Astrocyte (in vitro differentiated cells and primary cell): ENCODE results near the gene ASCL1. TPM values are rescaled to one million over a fixed set of nuclear protein-coding genes. Genes with fewer than 3 reads are reported as not detected.

Experiments used
- DNase-seq: peaks from one replicate; pipeline ENCODE4 v3.0.0-alpha.2; 2010; ENCODE audit warnings: low read depth
- FAIRE-seq: peaks from 2 replicates; lab custom pipeline; 2011; peaks lifted over from hg19 to GRCh38; lab: Jason Lieb, UNC
- H2AFZ ChIP-seq: 2 replicates; pipeline ENCODE4 v1.6.0; 2012; ENCODE audit warnings: low read depth, low read length, inconsistent platforms
- H3K27ac ChIP-seq: 2 replicates; pipeline ENCODE4 v1.5.1; 2011; ENCODE audit warnings: low read depth, low read length, inconsistent platforms
- H3K27me3 ChIP-seq: 2 replicates; pipeline ENCODE4 v1.6.0; 2011; ENCODE audit warnings: low read length, inconsistent platforms; ENCODE audit not compliant: insufficient read depth
- H3K36me3 ChIP-seq: 2 replicates; pipeline ENCODE4 v1.5.1; 2011; ENCODE audit warnings: low read length, inconsistent platforms; ENCODE audit not compliant: insufficient read depth
- H3K4me1 ChIP-seq: 2 replicates; pipeline ENCODE4 v1.5.1; 2011; ENCODE audit warnings: low read length, inconsistent platforms; ENCODE audit not compliant: insufficient read depth
- H3K4me2 ChIP-seq: 2 replicates; pipeline ENCODE4 v1.6.0; 2012; ENCODE audit warnings: low read length, inconsistent platforms
- H3K4me3 ChIP-seq: 2 replicates; pipeline ENCODE4 v1.5.1; 2011; ENCODE audit warnings: low read depth, mild to moderate bottlenecking, low read length, inconsistent platforms; ENCODE audit not compliant: insufficient read depth
- H3K79me2 ChIP-seq: 2 replicates; pipeline ENCODE4 v1.6.0; 2012; ENCODE audit warnings: mild to moderate bottlenecking, low read length, inconsistent platforms; ENCODE audit not compliant: insufficient read depth
- H3K9ac ChIP-seq: 2 replicates; pipeline ENCODE4 v1.6.0; 2012; ENCODE audit warnings: mild to moderate bottlenecking, low read length, inconsistent platforms
- H3K9me3 ChIP-seq: 2 replicates; pipeline ENCODE4 v1.5.1; 2012; ENCODE audit warnings: low read depth, mild to moderate bottlenecking, low read length, inconsistent platforms; ENCODE audit not compliant: insufficient read depth
- H4K20me1 ChIP-seq: 2 replicates; pipeline ENCODE4 v1.6.0; 2012; ENCODE audit warnings: low read length, inconsistent platforms; ENCODE audit not compliant: insufficient read depth
- H3K27ac Mint-ChIP-seq: one replicate; pipeline ENCODE4 v1.8.0; 2021; ENCODE audit warnings: mild to moderate bottlenecking, mixed read lengths; ENCODE audit not compliant: unreplicated experiment
- H3K27me3 Mint-ChIP-seq: one replicate; pipeline ENCODE4 v1.8.0; 2021; ENCODE audit warnings: low read depth, mixed read lengths; ENCODE audit not compliant: unreplicated experiment
- H3K36me3 Mint-ChIP-seq: one replicate; pipeline ENCODE4 v1.8.0; 2021; ENCODE audit warnings: low read depth, mixed read lengths; ENCODE audit not compliant: unreplicated experiment
- H3K4me1 Mint-ChIP-seq: one replicate; pipeline ENCODE4 v1.8.0; 2021; ENCODE audit warnings: low read depth, mixed read lengths; ENCODE audit not compliant: unreplicated experiment
- H3K4me3 Mint-ChIP-seq: one replicate; pipeline ENCODE4 v1.8.0; 2021; ENCODE audit warnings: mild to moderate bottlenecking, moderate library complexity, mixed read lengths; ENCODE audit not compliant: unreplicated experiment
- H3K9me3 Mint-ChIP-seq: one replicate; pipeline ENCODE4 v1.8.0; 2021; ENCODE audit warnings: mild to moderate bottlenecking, mixed read lengths; ENCODE audit not compliant: unreplicated experiment
- EZH2 ChIP-seq: IDR thresholded peaks from 2 replicates; pipeline ENCODE4 v1.6.1; 2012; ENCODE audit warnings: mild to moderate bottlenecking, low read length, inconsistent platforms; ENCODE audit not compliant: insufficient read depth
- total RNA-seq: library from RNA; stranded (reverse); gene quantifications from 2 replicates; pipeline ENCODE4 v1.2.1, GENCODE V29; 2021
- TF ChIP-seq, protein P1 (sequence below): IDR thresholded peaks from 2 replicates; pipeline ENCODE4 v1.5.1; 2011; ENCODE audit warnings: low read depth, mild to moderate bottlenecking, inconsistent platforms, low read length, moderate library complexity; ENCODE audit not compliant: insufficient read depth

ASCL1 gene
- total RNA-seq, 1 donor from 2014 or later: not detected

GRCh38 chr12:102958073-102958829 is 777 bp downstream of the ASCL1 start:
- Histone ChIP-seq H3K27me3 (peaks cover 79% of the 10 kb centered on the region), H3K36me3 (no peaks in the 10 kb centered on the region), H3K4me1 (no peaks in the 10 kb centered on the region), H3K9ac (no peak overlapping the region), H3K9me3 (no peaks in the 10 kb centered on the region), H3K4me3 (peak overlapping the region; percentile 49), H3K4me2 (peak overlapping the region; percentile 84), H4K20me1 (no peaks in the 10 kb centered on the region), H3K27ac (no peak overlapping the region), H3K79me2 (no peaks in the 10 kb centered on the region), H2AFZ (peak overlapping the region; percentile 71)
- no peak overlapping the region for H3K27ac Mint-ChIP-seq
- H3K4me3 Mint-ChIP-seq: peak overlapping the region; percentile 84
- H3K4me1 Mint-ChIP-seq: peaks cover 6% of the 10 kb centered on the region
- peaks cover 6% of the 10 kb centered on the region for H3K9me3 Mint-ChIP-seq
- TF ChIP-seq, protein P1, sequence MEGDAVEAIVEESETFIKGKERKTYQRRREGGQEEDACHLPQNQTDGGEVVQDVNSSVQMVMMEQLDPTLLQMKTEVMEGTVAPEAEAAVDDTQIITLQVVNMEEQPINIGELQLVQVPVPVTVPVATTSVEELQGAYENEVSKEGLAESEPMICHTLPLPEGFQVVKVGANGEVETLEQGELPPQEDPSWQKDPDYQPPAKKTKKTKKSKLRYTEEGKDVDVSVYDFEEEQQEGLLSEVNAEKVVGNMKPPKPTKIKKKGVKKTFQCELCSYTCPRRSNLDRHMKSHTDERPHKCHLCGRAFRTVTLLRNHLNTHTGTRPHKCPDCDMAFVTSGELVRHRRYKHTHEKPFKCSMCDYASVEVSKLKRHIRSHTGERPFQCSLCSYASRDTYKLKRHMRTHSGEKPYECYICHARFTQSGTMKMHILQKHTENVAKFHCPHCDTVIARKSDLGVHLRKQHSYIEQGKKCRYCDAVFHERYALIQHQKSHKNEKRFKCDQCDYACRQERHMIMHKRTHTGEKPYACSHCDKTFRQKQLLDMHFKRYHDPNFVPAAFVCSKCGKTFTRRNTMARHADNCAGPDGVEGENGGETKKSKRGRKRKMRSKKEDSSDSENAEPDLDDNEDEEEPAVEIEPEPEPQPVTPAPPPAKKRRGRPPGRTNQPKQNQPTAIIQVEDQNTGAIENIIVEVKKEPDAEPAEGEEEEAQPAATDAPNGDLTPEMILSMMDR: no peak
- TF ChIP-seq EZH2: no peak
- DNase-seq (peak; percentile 18), FAIRE-seq (no peak)
- peaks cover 83% of the 10 kb centered on the region for H3K27me3 Mint-ChIP-seq
- H3K36me3 Mint-ChIP-seq: no peaks in the 10 kb centered on the region

DNA sequence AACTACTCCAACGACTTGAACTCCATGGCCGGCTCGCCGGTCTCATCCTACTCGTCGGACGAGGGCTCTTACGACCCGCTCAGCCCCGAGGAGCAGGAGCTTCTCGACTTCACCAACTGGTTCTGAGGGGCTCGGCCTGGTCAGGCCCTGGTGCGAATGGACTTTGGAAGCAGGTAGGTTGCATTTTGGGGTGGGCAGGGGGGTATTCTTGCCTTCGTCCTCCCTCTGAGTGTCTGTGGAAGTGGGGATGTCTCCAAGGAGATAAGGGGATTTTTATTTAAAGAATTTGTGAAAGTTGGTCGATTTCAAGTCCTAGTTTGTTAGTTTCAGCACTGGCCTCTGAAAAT is 1.3 kb downstream of the ASCL1 start:
- TF ChIP-seq EZH2: no peak
- TF ChIP-seq, protein P1: no peak
- Mint-ChIP-seq H3K4me3 (peak overlapping the region; percentile 75), H3K27me3 (peaks cover 83% of the 10 kb centered on the region), H3K27ac (no peak overlapping the region), H3K9me3 (peaks cover 9% of the 10 kb centered on the region), H3K4me1 (peaks cover 6% of the 10 kb centered on the region), H3K36me3 (no peaks in the 10 kb centered on the region)
- Histone ChIP-seq H3K79me2 (no peaks in the 10 kb centered on the region), H3K4me3 (no peak overlapping the region), H2AFZ (peak overlapping the region; percentile 71), H3K27me3 (peaks cover 79% of the 10 kb centered on the region), H3K36me3 (no peaks in the 10 kb centered on the region), H3K9me3 (no peaks in the 10 kb centered on the region), H4K20me1 (no peaks in the 10 kb centered on the region), H3K4me1 (no peaks in the 10 kb centered on the region), H3K9ac (no peak overlapping the region), H3K27ac (no peak overlapping the region), H3K4me2 (peak overlapping the region; percentile 84)
- DNase-seq (no peak), FAIRE-seq (no peak)

DNA sequence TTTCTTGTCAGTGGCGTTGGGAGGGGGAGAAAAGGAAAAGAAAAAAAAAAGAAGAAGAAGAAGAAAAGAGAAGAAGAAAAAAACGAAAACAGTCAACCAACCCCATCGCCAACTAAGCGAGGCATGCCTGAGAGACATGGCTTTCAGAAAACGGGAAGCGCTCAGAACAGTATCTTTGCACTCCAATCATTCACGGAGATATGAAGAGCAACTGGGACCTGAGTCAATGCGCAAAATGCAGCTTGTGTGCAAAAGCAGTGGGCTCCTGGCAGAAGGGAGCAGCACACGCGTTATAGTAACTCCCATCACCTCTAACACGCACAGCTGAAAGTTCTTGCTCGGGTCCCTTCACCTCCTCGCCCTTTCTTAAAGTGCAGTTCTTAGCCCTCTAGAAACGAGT is 1.9 kb downstream of the ASCL1 start:
- DNase-seq: no peak
- Mint-ChIP-seq H3K36me3 (no peaks in the 10 kb centered on the region), H3K4me1 (peaks cover 6% of the 10 kb centered on the region), H3K9me3 (peaks cover 15% of the 10 kb centered on the region), H3K27ac (peak overlapping the region; percentile 16), H3K27me3 (peaks cover 83% of the 10 kb centered on the region), H3K4me3 (no peak overlapping the region)
- H3K4me3 ChIP-seq: no peak overlapping the region
- H3K27me3 ChIP-seq: peaks cover 81% of the 10 kb centered on the region
- no peaks in the 10 kb centered on the region for H4K20me1 ChIP-seq
- no peaks in the 10 kb centered on the region for H3K79me2 ChIP-seq
- FAIRE-seq: no peak
- H3K27ac ChIP-seq: no peak overlapping the region
- no peak for TF ChIP-seq EZH2
- TF ChIP-seq, protein P1: no peak
- no peaks in the 10 kb centered on the region for H3K4me1 ChIP-seq
- no peak overlapping the region for H2AFZ ChIP-seq
- no peaks in the 10 kb centered on the region for H3K36me3 ChIP-seq
- H3K9me3 ChIP-seq: no peaks in the 10 kb centered on the region
- no peak overlapping the region for H3K9ac ChIP-seq
- H3K4me2 ChIP-seq: no peak overlapping the region
